HepG2 (cell line): ENCODE data around the gene RASIP1. TPM values are rescaled to one million over a fixed set of nuclear protein-coding genes. Genes with fewer than 3 reads are reported as not detected.

ENCODE experiments used
- ATAC-seq: fragments of 200-7000 bp; cut with Tn5 transposase; 3 replicates; pipeline ENCODE4 v1.9.1; 2020; ENCODE audit warnings: mild to moderate bottlenecking, moderate library complexity
- BruUV-seq: library from RNA; stranded (reverse); fragments of 400-500 nt; replicated peaks from 2 replicates; lab custom pipeline; 2021; lab: Mats Ljungman, UMichigan
- CTCF ChIA-PET: fragments of 300-600 bp; formaldehyde crosslinking; extraction: SDS; loops from one replicate; lab custom pipeline; 2021; ENCODE audit warnings: low total read pairs, inconsistent platforms, low intra/inter-chr PET ratio; lab: Yijun Ruan, JAX
- POLR2A ChIA-PET: fragments of 350-600 bp; sonication (Branson Sonifier 250); formaldehyde crosslinking; loops from one replicate; lab custom pipeline; 2020; ENCODE audit warnings: antibody characterized with exemption, inconsistent platforms; lab: Yijun Ruan, JAX
- DNase-seq: peaks from one replicate; pipeline ENCODE4 v3.0.0-alpha.2; 2015; ENCODE audit warnings: low spot score
- FAIRE-seq: peaks from 3 replicates; lab custom pipeline; 2011; peaks lifted over from hg19 to GRCh38; lab: Jason Lieb, UNC
- H2AFZ ChIP-seq: one replicate; pipeline ENCODE4 v1.6.1; 2011; ENCODE audit warnings: low read length, inconsistent platforms
- H3K27ac ChIP-seq: fragments of 300-600 bp; 3 replicates; pipeline ENCODE4 v1.8.0; 2011; ENCODE audit warnings: mixed run types, mild to moderate bottlenecking, mixed read lengths, low read length, inconsistent platforms; ENCODE audit not compliant: insufficient read depth; ENCODE audit errors: extremely low read length
- H3K27me3 ChIP-seq, 2 experiments: fragments of 200-600 bp in 1 of 2; 2 replicates in 1 of 2; 3 replicates in 1 of 2; pipeline versions ENCODE4 v1.6.0 to v1.8.0; 2011; ENCODE audit warnings: low read length in 2 of 2, mild to moderate bottlenecking in 2 of 2, moderate library complexity in 2 of 2, inconsistent platforms in 1 of 2; ENCODE audit not compliant: insufficient read depth in 2 of 2, control insufficient read depth in 1 of 2
- H3K36me3 ChIP-seq, 2 experiments: fragments of 200-600 bp in 1 of 2; replicated peaks in 1 of 2; 2 replicates in 1 of 2; 3 replicates in 1 of 2; pipeline versions ENCODE4 v1.5.1 to v1.8.0; 2011; ENCODE audit warnings: low read length in 2 of 2, inconsistent platforms in 1 of 2; ENCODE audit not compliant: insufficient read depth in 2 of 2, control insufficient read depth in 1 of 2
- H3K4me1 ChIP-seq: 2 replicates; pipeline ENCODE4 v1.5.1; 2012; ENCODE audit warnings: low read length, inconsistent platforms; ENCODE audit not compliant: insufficient read depth
- H3K4me2 ChIP-seq: 2 replicates; pipeline ENCODE4 v1.6.0; 2011; ENCODE audit warnings: low read depth, low read length, inconsistent platforms
- H3K4me3 ChIP-seq, 3 experiments: fragments of 200-600 bp in 1 of 3; sonication (generic), shearing (Covaris generic) in 1 of 3; replicated peaks in 1 of 3; 2 replicates each; pipeline ENCODE4 v1.5.1; 2011 to 2016; ENCODE audit warnings: low read length in 3 of 3, inconsistent platforms in 2 of 3, low read depth in 2 of 3, mild to moderate bottlenecking in 2 of 3, control low read depth in 1 of 3, mixed read lengths in 1 of 3; ENCODE audit not compliant: insufficient read depth in 1 of 3
- H3K79me2 ChIP-seq: one replicate; pipeline ENCODE4 v1.6.1; 2011; ENCODE audit warnings: low read length, inconsistent platforms; ENCODE audit not compliant: insufficient read depth
- H3K9ac ChIP-seq: 2 replicates; pipeline ENCODE4 v1.6.0; 2011; ENCODE audit warnings: mild to moderate bottlenecking, low read depth, low read length, inconsistent platforms; ENCODE audit not compliant: insufficient read depth
- H3K9me3 ChIP-seq: 2 replicates; pipeline ENCODE4 v1.5.1; 2012; ENCODE audit warnings: mild to moderate bottlenecking, low read length
- H4K20me1 ChIP-seq: 2 replicates; pipeline ENCODE4 v1.6.0; 2011; ENCODE audit warnings: inconsistent platforms, mild to moderate bottlenecking, low read length, moderate library complexity; ENCODE audit not compliant: insufficient read depth
- BCLAF1 ChIP-seq: fragments of 450-650 bp; IDR thresholded peaks from 2 replicates; pipeline ENCODE4 v1.6.1; 2017; ENCODE audit warnings: mild to moderate bottlenecking
- E2F2 ChIP-seq: sonication (generic); formaldehyde crosslinking; IDR thresholded peaks from 2 replicates; pipeline ENCODE4 v1.4.0; 2020; ENCODE audit warnings: missing genetic modification reagents, borderline replicate concordance
- EP300 ChIP-seq, 3 experiments: sonication (generic) in 1 of 3; formaldehyde crosslinking in 1 of 3; IDR thresholded peaks; 2 replicates each; pipeline versions ENCODE4 v1.5.1 to v1.6.1; 2011 to 2020; ENCODE audit warnings: low read depth in 2 of 3, low read length in 2 of 3, borderline replicate concordance in 1 of 3, improper control_type of control experiment in 1 of 3, mild to moderate bottlenecking in 1 of 3, missing genetic modification reagents in 1 of 3, moderate library complexity in 1 of 3
- GABPB1 ChIP-seq: IDR thresholded peaks from 2 replicates; pipeline ENCODE4 v1.6.1; 2016; ENCODE audit warnings: mild to moderate bottlenecking, missing genetic modification reagents, moderate library complexity, missing compliant biosample characterization
- HNF4G ChIP-seq, 2 experiments: sonication (generic) in 1 of 2; formaldehyde crosslinking in 1 of 2; IDR thresholded peaks; 2 replicates each; pipeline versions ENCODE4 v1.4.0 to v1.6.1; 2011 to 2020; ENCODE audit warnings: borderline replicate concordance in 2 of 2, low read depth in 2 of 2, mild to moderate bottlenecking in 2 of 2, low read length in 1 of 2, missing genetic modification reagents in 1 of 2, moderate library complexity in 1 of 2
- NKX3-1 ChIP-seq: sonication (generic); formaldehyde crosslinking; IDR thresholded peaks from 2 replicates; pipeline ENCODE4 v1.5.0; 2020; ENCODE audit warnings: missing genetic modification reagents
- NR2F6 ChIP-seq, 2 experiments: IDR thresholded peaks; 2 replicates each; pipeline ENCODE4 v1.6.1; 2016; ENCODE audit warnings: antibody characterized with exemption in 1 of 2, mild to moderate bottlenecking in 1 of 2
- RXRB ChIP-seq: IDR thresholded peaks from 2 replicates; pipeline ENCODE4 v1.6.1; 2016; ENCODE audit warnings: borderline replicate concordance, missing genetic modification reagents, missing compliant biosample characterization
- SAFB2 ChIP-seq: sonication (generic); formaldehyde crosslinking; IDR thresholded peaks from 2 replicates; pipeline ENCODE4 v1.5.1; 2020; ENCODE audit warnings: missing genetic modification reagents, low read depth, mild to moderate bottlenecking, borderline replicate concordance
- ZFP36 ChIP-seq: fragments of 150-350 bp; IDR thresholded peaks from 2 replicates; pipeline ENCODE4 v1.6.1; 2018; ENCODE audit warnings: borderline replicate concordance, low read length, low read depth; ENCODE audit not compliant: partially characterized antibody
- ZKSCAN5 ChIP-seq: sonication (generic); formaldehyde crosslinking; IDR thresholded peaks from 2 replicates; pipeline ENCODE4 v1.5.1; 2020; ENCODE audit warnings: mild to moderate bottlenecking, missing genetic modification reagents
- ZNF121 ChIP-seq: sonication (generic); formaldehyde crosslinking; IDR thresholded peaks from 2 replicates; pipeline ENCODE4 v1.5.0; 2020; ENCODE audit warnings: mild to moderate bottlenecking, missing genetic modification reagents
- ZNF225 ChIP-seq: sonication (generic); formaldehyde crosslinking; IDR thresholded peaks from 2 replicates; pipeline ENCODE4 v1.4.0; 2020; ENCODE audit warnings: mild to moderate bottlenecking, missing genetic modification reagents
- ZNF512B ChIP-seq: sonication (generic); formaldehyde crosslinking; IDR thresholded peaks from 2 replicates; pipeline ENCODE4 v1.5.1; 2020; ENCODE audit warnings: missing genetic modification reagents, mild to moderate bottlenecking, borderline replicate concordance
- WGBS: methylation state at CpG from one replicate; pipeline ENCODE4 v1.1.6; 2017; ENCODE audit warnings: low lambda C conversion rate; 5-methylcytosine and 5-hydroxymethylcytosine counted together
- in situ Hi-C: cut with HindIII; loops from 2 replicates; pipeline ENCODE4 v1.10.0; 2017; ENCODE audit warnings: low pct_unique_long_range_greater_than_20kb; ENCODE audit not compliant: extremely low pct_ligation_motif_present
- intact Hi-C: fragments of 100-400 bp; cut with micrococcal nuclease; formaldehyde crosslinking; loops from one replicate; pipeline ENCODE4 v1.10.0; 2022; ENCODE audit not compliant: unreplicated experiment
- polyA plus RNA-seq, 8 experiments: library from polyadenylated mRNA; depleted of rRNA in 3 of 8; stranded (reverse) in 7 of 8; unstranded in 1 of 8; fragments of >200 nt; fragmentation: Illumina TruSeq in 4 of 8; extraction: Trizol in 4 of 8; gene quantifications; 2 replicates each; pipeline versions ENCODE4 v1.2.1 to v1.2.3, GENCODE V29; 2011 to 2016; ENCODE audit warnings: low read depth in 4 of 8, missing spikeins in 1 of 8, mixed read lengths in 1 of 8; ENCODE audit not compliant: insufficient read depth in 1 of 8
- total RNA-seq, 5 experiments: library from RNA; depleted of rRNA; stranded (reverse); fragments of >200 nt; fragmentation: Illumina TruSeq; extraction: Trizol; gene quantifications; 2 replicates each; pipeline ENCODE4 v1.2.3, GENCODE V29; 2016; ENCODE audit warnings: low read depth in 1 of 5

Gene RASIP1
- total and polyA plus RNA-seq, 2 of the 13 experiments (the other 11 are each of a cell fraction or from before 2014, with no cell fraction given): 0.44 to 0.58 TPM

GRCh38 chr19:48755084-48755641 is 14.8 kb upstream of the RASIP1 start, which contains the start of gene FGF21:
Gene FGF21, plus strand, starts transcription at chr19:48755524. Its CDS starts 713 bp downstream, at chr19:48756237.
- H3K4me3 ChIP-seq: no peak within 1 kb of the TSS
- in situ Hi-C loops: no loop called here
- peak within 1 kb of the TSS; percentile 13; the same call in 1 of the 2 replicates for H3K9ac ChIP-seq
- TF ChIP-seq ZNF121 (CRISPR knock-in tag) (no peak), ZFP36 (no peak), HNF4G (IDR thresholded peaks at IDR 0.05; ENCODE audit: borderline replicate concordance, low read depth, low read length) (no peak), HNF4G (CRISPR knock-in tag; IDR thresholded peaks at IDR 0.05; ENCODE audit: borderline replicate concordance, low read depth) (no peak), RXRB (no peak), ZNF225 (CRISPR knock-in tag) (peak; percentile 61; the same call in 1 of the 2 replicates), SAFB2 (CRISPR knock-in tag) (no peak), BCLAF1 (no peak), ZNF512B (no peak), EP300 (IDR thresholded peaks at IDR 0.05; ENCODE audit: low read depth in 2 of 2, low read length in 2 of 2) (no peak), EP300 (CRISPR knock-in tag; IDR thresholded peaks at IDR 0.05; ENCODE audit: borderline replicate concordance) (peak; percentile 57; the same call in 1 of the 2 replicates), NKX3-1 (CRISPR knock-in tag) (no peak), ZKSCAN5 (CRISPR knock-in tag) (no peak), NR2F6 (IDR thresholded peaks at IDR 0.05) (no peak), NR2F6 (CRISPR knock-in tag; IDR thresholded peaks at IDR 0.05) (no peak), GABPB1 (CRISPR knock-in tag) (peak; percentile 30; the same call in 1 of the 2 replicates), E2F2 (CRISPR knock-in tag) (no peak)

More at GRCh38 chr19:48755084-48755641, 14.8 kb upstream of the RASIP1 start, which contains the start of gene FGF21:
- intact Hi-C loops: loop anchor here (2.0 kb wide), 1 partner anchor 18 kb away; no protein-coding TSS in a partner anchor
- H3K27me3 ChIP-seq: no peaks in the 10 kb centered on the region
- no peaks in the 10 kb centered on the region for H3K36me3 ChIP-seq
- no peak for ATAC-seq
- BruUV-seq: no TSS peak
- H3K27ac ChIP-seq: no peak within 1 kb of the TSS
- CTCF ChIA-PET: no interaction called here
- H3K79me2 ChIP-seq: no peaks in the 10 kb centered on the region
- 17% methylated on average over 1 of the region's 4 CpGs for WGBS
- H3K9me3 ChIP-seq: no peaks in the 10 kb centered on the region
- no peak for DNase-seq
- H4K20me1 ChIP-seq: no peaks in the 10 kb centered on the region
- no peak within 1 kb of the TSS for H2AFZ ChIP-seq
- H3K4me1 ChIP-seq: peaks cover 47% of the 10 kb centered on the region
- POLR2A ChIA-PET: no interaction called here
- H3K4me2 ChIP-seq: peak within 1 kb of the TSS; percentile 20; the same call in 1 of the 2 replicates
- FAIRE-seq: no peak
